GM12801 (cell line): ENCODE measurements around the gene MPP3.
A peak's percentile ranks its signal among the peaks of the same experiment; 100 is the strongest.

Source experiments
- TF ChIP-seq, protein P1 (sequence below): IDR thresholded peaks from one replicate; pipeline ENCODE4 v1.5.1; 2011; ENCODE audit warnings: control low read depth; ENCODE audit not compliant: insufficient read length; ENCODE audit errors: extremely low read depth

The MPP3 gene

DNA sequence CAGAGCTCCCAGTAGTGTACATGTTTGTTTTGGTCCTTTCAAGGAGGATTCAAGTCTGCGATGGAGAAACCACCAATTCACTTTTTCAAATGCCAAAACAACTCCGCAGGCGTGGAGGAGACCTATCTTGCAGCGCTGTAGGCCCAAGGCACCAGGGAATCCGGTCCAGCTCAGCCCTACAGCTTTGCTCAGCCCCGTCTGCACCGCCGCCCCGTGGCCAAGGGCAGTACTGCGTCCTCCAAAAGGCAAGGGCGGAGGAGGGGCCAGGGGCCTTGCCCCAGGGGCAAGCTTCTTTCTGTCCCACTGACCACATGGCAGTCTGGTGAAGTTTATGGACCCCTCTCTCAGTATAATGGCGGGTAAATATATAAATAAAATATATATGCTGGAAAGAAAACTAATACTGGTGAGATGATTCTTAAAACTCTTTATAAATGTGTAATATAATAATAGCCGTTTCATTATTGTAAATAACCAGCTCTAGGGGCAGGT, 13.3 kb upstream of the MPP3 start:
- TF ChIP-seq, protein P1, sequence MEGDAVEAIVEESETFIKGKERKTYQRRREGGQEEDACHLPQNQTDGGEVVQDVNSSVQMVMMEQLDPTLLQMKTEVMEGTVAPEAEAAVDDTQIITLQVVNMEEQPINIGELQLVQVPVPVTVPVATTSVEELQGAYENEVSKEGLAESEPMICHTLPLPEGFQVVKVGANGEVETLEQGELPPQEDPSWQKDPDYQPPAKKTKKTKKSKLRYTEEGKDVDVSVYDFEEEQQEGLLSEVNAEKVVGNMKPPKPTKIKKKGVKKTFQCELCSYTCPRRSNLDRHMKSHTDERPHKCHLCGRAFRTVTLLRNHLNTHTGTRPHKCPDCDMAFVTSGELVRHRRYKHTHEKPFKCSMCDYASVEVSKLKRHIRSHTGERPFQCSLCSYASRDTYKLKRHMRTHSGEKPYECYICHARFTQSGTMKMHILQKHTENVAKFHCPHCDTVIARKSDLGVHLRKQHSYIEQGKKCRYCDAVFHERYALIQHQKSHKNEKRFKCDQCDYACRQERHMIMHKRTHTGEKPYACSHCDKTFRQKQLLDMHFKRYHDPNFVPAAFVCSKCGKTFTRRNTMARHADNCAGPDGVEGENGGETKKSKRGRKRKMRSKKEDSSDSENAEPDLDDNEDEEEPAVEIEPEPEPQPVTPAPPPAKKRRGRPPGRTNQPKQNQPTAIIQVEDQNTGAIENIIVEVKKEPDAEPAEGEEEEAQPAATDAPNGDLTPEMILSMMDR, result peak; percentile 38

DNA sequence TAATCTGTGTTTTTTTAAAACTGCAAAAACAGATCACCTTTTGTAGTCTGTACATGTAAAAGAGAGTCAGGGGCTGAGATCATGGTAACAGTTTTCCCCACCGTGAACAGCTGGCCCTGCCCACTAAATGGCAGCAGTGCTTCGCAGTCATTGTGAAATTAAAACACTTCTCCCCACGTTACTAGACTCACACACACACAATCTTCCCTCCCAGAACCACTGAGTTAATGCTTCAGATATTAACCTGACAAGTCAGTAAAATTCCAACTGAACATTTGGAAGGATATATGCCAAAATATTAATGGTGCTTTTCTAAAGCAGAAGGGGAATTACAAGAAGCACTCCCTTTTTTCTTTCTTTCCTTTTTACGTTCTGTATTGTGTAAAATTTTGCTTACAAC, 12.8 kb upstream of the MPP3 start:
- TF ChIP-seq, protein P1, result no peak

DNA sequence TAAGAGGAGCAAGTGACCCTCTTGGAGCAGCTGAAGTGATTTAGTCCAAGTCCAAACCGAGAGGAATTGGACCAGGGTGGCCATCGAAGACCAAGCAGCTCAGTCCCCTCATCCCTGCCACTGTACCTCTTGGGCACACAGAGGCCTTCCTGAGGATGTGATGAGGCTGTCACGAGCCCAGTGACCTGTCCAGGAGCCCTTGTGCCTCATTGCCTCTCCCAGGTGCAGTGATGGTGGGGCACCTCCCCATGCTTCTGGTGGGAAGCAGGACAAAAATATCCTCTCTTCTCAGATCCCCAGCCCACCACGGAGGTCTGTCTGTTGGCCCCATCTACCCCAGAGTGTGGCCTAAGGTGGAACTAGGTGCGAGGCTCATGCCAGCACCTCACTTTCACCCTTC, 11.3 kb upstream of the MPP3 start:
- TF ChIP-seq, protein P1, result no peak

DNA sequence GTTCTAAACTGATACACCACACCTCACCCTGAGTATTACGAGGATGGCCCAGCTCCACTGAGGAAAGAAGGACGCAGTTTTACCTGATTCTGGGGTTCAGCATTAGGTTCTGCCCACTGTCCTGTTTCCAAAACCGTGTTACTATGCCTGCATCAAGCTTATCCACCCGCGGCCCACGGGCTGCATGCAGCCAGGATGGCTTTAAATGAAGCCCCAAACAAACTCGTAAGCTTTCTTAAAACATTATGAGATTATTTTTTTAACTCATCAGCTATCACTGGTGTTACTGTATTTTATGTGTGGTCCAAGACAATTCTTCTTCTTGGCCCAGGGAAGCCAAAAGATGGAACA, 10.0 kb upstream of the MPP3 start:
- TF ChIP-seq, protein P1, result no peak

DNA sequence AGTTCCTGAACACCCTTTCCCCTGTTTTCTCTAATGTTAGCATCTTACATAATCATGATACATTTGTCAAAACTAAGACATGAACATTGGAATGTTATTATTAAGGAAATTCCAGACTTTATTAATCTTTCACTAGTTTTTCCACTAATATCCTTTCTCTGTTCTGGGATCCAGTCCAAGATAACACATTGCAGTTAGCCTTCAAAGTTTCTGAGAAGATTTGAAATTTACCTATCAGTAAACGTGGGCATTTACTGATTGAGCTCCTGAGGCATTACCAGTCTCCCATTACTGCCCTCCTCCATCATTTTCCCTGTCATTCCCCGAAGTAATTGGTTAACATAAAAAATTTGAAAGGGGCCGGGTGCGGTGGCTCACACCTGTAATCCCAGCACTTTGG, 8.3 kb upstream of the MPP3 start:
- TF ChIP-seq, protein P1, result no peak

DNA sequence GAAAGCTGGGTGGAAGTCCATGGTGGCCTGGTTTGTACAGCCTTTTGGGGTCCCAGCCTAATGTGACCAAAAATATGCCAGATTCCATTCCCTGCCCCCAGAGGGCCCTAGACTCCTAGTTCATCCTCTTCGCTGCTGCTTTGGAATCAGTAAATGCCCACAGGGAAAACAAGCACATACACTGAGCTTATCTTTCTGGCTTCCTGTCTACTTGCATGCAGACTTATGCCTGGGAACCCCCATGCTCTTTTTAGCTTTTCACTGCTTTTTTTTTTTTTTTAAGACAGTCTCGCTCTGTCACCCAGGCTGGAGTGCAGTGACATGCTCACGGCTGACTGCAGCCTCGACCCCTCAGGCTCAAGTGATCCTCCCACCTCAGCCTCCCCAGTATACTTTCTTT, 7.9 kb upstream of the MPP3 start:
- TF ChIP-seq, protein P1, result no peak

DNA sequence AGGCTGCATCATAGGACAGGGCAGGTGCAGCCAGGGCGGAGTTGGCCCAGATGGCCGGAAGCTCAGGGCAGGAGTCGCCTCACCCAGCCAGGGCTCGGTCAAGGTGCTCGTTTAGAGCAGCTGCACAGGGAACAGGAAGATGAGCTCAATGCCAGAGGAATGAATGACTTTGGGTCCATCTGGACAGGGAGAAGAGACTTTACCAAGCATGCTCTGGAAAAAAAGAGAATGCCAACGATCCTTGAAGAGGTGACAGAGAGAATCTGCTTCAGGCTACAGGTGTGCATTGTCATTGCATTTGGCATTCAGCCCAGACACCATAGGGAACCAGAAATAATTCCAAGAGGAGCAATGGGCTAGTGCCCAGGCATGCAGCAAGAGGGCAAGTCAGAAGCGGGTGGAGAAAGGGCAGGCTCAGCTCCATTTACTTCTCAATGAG, 6.7 kb upstream of the MPP3 start:
- TF ChIP-seq, protein P1, result no peak

DNA sequence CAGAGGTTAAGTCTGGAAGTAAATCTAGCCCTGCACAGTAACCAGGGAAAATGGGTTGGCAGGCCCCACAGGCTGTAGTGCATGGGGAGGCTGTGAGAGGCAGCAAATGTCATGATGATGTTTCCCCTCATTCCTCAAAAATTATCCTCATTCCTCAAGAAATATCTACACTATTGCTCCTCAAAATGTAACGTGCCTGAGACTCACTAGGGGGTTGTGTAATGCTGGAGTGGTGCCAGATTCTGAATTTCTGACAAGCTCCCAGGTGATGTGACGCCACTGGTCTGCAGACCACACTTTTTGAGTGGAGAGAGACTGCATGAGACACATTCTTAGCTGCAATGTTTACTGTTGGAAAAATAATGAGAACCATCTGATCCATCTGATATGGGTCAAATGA, 1.2 kb upstream of the MPP3 start:
- TF ChIP-seq, protein P1, result no peak
